A673 (cell line): ENCODE measurements around the gene TMEFF2. TPM values are rescaled to one million over a fixed set of nuclear protein-coding genes. Genes with fewer than 3 reads are reported as not detected.

ENCODE experiments used
- BruUV-seq: library from RNA; stranded (reverse); fragments of 400-500 nt; replicated peaks from 2 replicates; lab custom pipeline; 2021; lab: Mats Ljungman, UMichigan
- CTCF ChIA-PET: fragments of 300-600 bp; sonication (Branson Sonifier 250); formaldehyde crosslinking; loops from one replicate; lab custom pipeline; 2022; ENCODE audit warnings: antibody characterized with exemption; lab: Charles Lee
- POLR2A ChIA-PET: fragments of 300-600 bp; sonication (Branson Sonifier 250); formaldehyde crosslinking; loops from one replicate; lab custom pipeline; 2022; ENCODE audit warnings: antibody characterized with exemption; ENCODE audit not compliant: low non-redundant PET; lab: Charles Lee
- DNase-seq: peaks from one replicate; pipeline ENCODE4 v3.0.0-alpha.2; 2015; ENCODE audit warnings: low spot score
- H3K27ac ChIP-seq: fragments of 200-600 bp; sonication (generic); 2 replicates; pipeline ENCODE4 v1.5.1; 2016; ENCODE audit warnings: mixed run types, low read depth, mild to moderate bottlenecking, mixed read lengths, antibody characterized with exemption, low read length; ENCODE audit not compliant: poor library complexity, severe bottlenecking
- H3K27me3 ChIP-seq: fragments of 200-600 bp; sonication (generic); replicated peaks from 2 replicates; pipeline ENCODE4 v1.6.1; 2017; ENCODE audit warnings: mixed run types, low read depth, mild to moderate bottlenecking, mixed read lengths, antibody characterized with exemption, low read length; ENCODE audit not compliant: insufficient read depth, poor library complexity
- H3K36me3 ChIP-seq: fragments of 200-600 bp; sonication (generic); 2 replicates; pipeline ENCODE4 v1.6.1; 2016; ENCODE audit warnings: mixed run types, mild to moderate bottlenecking, mixed read lengths, antibody characterized with exemption, low read length; ENCODE audit not compliant: insufficient read depth, poor library complexity, severe bottlenecking
- H3K4me1 ChIP-seq: fragments of 200-600 bp; sonication (generic); 2 replicates; pipeline ENCODE4 v1.6.1; 2017; ENCODE audit warnings: mixed run types, mild to moderate bottlenecking, mixed read lengths, antibody characterized with exemption, low read length; ENCODE audit not compliant: insufficient read depth, poor library complexity, severe bottlenecking
- H3K4me3 ChIP-seq: fragments of 200-600 bp; sonication (generic); 2 replicates; pipeline ENCODE4 v1.5.1; 2016; ENCODE audit warnings: low read depth, mixed run types, mild to moderate bottlenecking, mixed read lengths, low read length; ENCODE audit not compliant: poor library complexity, severe bottlenecking
- H3K9me3 ChIP-seq: fragments of 200-600 bp; sonication (generic); 2 replicates; pipeline ENCODE4 v1.6.1; 2016; ENCODE audit warnings: mixed run types, low read depth, mild to moderate bottlenecking, mixed read lengths, antibody characterized with exemption, low read length; ENCODE audit not compliant: poor library complexity, severe bottlenecking
- CTCF ChIP-seq: fragments of 300-800, 200-600 bp; sonication (generic); conservative IDR thresholded peaks from 2 replicates; pipeline ENCODE4 v1.5.1; 2017; ENCODE audit warnings: low read depth, mild to moderate bottlenecking, antibody characterized with exemption, low read length, moderate library complexity, mixed read lengths
- EZH2 ChIP-seq: fragments of 200-600 bp; sonication (generic); IDR thresholded peaks from 2 replicates; pipeline ENCODE4 v1.6.1; 2017; ENCODE audit warnings: borderline replicate concordance, low read depth, mild to moderate bottlenecking, mixed read lengths, antibody characterized with exemption, low read length; ENCODE audit not compliant: poor library complexity, severe bottlenecking
- intact Hi-C: fragments of 100-400 bp; cut with micrococcal nuclease; formaldehyde crosslinking; loops from one replicate; pipeline ENCODE4 v1.10.0; 2022; ENCODE audit not compliant: unreplicated experiment
- total RNA-seq: library from RNA; stranded (reverse); gene quantifications from 2 replicates; pipeline ENCODE4 v1.2.3, GENCODE V29; 2021

The TMEFF2 gene
- total RNA-seq, 1 experiment from 2014 or later, result 7.0 TPM

- intact Hi-C loops, result no loop called here
- peaks cover 10% of the 10 kb centered on the region for H3K4me1 ChIP-seq
- ChIA-PET CTCF (no interaction called here), POLR2A (no interaction called here)
- TF ChIP-seq EZH2 (no peak), CTCF (no peak)
- no peaks in the 10 kb centered on the region for H3K9me3 ChIP-seq
- H3K27ac ChIP-seq, result no peak overlapping the region
- H3K4me3 ChIP-seq, result no peak overlapping the region
- BruUV-seq, result no TSS peak
- no peaks in the 10 kb centered on the region for H3K36me3 ChIP-seq
- H3K27me3 ChIP-seq, result no peaks in the 10 kb centered on the region
- DNase-seq, result no peak
Observed at GRCh38 chr2:191933307-191934105, 261.2 kb downstream of the TMEFF2 start.

- Histone ChIP-seq H3K4me1 (no peaks in the 10 kb centered on the region), H3K4me3 (no peak overlapping the region), H3K27me3 (no peaks in the 10 kb centered on the region), H3K9me3 (no peaks in the 10 kb centered on the region), H3K27ac (no peak overlapping the region), H3K36me3 (no peaks in the 10 kb centered on the region)
- DNase-seq, result no peak
- intact Hi-C loops, result no loop called here
- TF ChIP-seq EZH2 (no peak), CTCF (no peak)
- ChIA-PET CTCF (no interaction called here), POLR2A (no interaction called here)
- BruUV-seq, result no TSS peak
Observed at GRCh38 chr2:191932286-191932685, 262.4 kb downstream of the TMEFF2 start.

GRCh38 chr2:191931329-191931728 is 263.4 kb downstream of the TMEFF2 start:
- POLR2A ChIA-PET, result no interaction called here

More at GRCh38 chr2:191931329-191931728, 263.4 kb downstream of the TMEFF2 start:
- TF ChIP-seq CTCF, result no peak
- TF ChIP-seq EZH2, result no peak
- H3K36me3 ChIP-seq, result no peaks in the 10 kb centered on the region
- no TSS peak for BruUV-seq
- intact Hi-C loops, result no loop called here
- no peaks in the 10 kb centered on the region for H3K9me3 ChIP-seq
- H3K4me1 ChIP-seq, result no peaks in the 10 kb centered on the region
- no peak overlapping the region for H3K27ac ChIP-seq
- CTCF ChIA-PET, result no interaction called here
- H3K4me3 ChIP-seq, result no peak overlapping the region
- H3K27me3 ChIP-seq, result no peaks in the 10 kb centered on the region
- no peak for DNase-seq
